ENCODE measurements around the gene SMYD1.

The SMYD1 gene

DNA sequence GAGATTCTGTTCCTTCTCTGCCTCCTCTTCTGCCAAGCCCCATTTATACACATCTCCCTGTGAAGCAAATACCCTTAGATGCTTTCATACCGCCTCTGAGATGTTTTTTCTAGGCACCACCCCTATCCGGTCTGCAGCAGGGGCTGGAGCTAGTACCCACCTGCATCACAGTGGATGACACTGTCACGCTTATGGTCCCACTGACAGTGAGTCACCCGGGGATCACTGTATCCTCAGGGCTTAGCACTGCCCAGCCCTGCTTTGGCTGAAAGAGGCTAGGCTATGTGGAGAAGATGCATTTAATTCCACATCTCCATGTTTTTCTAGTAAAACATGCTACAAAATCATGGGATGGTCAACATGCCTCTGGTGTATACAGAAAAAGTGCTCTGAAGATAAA is 50.3 kb downstream of the SMYD1 start:
- in situ Hi-C loops (cut with HindIII; ENCODE audit: low sequenced_read_pairs) = loop anchor here (5.0 kb wide), 1 partner anchor 44 kb away; no protein-coding TSS in a partner anchor

DNA sequence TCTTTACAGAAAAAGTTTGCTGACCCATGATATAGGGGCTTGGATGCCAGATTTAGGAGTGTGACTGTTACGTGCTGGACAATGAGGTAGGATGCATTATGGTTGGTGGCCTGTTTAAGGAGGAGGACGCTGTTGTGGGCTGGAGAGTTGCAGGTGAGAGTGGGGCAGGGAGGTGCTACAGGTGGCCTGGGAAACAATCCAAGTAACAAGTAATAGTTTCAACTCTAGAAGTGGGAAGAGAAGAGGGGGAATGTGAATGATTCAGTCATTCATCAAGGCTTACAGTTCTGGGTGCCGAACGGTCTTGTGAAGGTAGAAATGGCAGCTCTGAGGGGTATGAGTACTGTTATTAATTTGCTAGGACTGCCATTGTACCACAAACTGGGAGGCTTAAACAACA is 54.1 kb downstream of the SMYD1 start:
- in situ Hi-C loops (cut with HindIII; ENCODE audit: low sequenced_read_pairs) = no loop called here

DNA sequence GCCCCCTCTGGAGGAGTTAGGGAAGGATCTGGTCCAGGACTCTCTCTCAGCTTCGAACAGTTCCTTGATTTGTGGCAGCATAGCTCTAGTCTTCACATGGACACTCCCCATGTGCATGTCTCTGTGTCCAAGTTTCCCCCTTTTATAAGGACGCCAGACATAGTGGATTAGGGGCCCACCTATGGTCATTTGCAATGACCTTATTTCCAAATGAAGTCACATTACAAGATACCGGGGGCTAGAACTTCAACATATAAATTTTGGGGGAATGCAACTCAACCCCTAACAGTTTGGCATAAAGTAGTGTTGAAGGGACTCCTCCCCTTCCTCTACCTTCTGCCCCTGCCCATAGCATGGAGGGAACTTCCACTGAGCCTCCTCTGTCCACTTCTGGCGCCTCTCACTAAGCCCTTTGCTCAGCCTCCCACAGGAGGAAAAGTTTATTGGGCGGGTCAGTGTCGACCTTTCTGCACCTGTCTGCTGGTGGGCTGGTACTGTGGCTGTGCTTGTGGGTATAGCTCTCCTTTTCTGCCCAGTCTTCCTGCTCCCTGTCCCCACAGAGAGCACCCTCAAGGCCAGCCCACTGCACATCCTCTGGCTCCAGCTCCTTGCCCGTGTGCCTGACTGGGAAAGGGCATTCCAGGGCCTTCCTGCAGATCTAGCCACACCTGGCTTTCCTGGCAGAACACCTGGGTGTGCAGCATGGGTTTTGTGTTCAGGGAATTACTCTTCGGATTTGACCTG is 54.7 kb downstream of the SMYD1 start:
- in situ Hi-C loops (cut with HindIII; ENCODE audit: low sequenced_read_pairs) = no loop called here

DNA sequence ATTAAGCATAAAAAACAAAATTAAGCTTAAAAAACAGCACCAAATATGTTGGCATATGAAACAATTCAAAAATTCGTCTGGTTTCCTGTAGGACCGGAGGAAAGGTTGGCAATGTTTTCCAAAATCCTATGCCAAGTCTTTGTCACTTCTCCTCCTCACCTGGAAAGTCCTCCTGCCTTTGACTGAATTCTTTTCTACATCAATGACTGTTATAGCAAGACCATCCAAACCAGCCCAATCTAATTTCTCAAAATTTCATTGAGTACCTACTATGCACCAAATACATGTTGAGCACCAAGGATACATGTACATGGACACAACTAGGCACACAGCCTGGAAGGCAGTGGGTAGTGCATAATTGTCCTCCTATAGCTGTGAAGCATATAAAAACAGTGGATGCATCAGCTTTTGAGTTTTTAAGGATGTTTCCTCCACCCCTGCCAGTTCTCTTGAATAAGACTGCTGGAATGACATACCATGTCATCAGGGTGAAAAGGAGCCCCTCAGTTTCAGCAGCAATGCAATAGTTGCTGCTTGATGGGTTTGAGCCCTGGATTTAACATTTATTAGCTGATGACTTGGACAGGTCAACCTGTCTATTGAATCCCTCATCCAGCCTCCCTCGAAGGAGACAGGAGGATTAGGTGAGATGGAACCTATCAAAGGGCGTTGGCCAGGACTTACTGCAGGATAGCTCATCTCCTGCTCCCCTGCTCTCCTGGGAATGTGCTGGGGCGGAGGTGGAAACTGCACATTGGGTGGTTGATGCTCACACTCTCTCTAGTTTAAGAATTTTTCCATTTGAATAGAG is 55.7 kb downstream of the SMYD1 start:
- in situ Hi-C loops (cut with HindIII; ENCODE audit: low sequenced_read_pairs) = no loop called here

DNA sequence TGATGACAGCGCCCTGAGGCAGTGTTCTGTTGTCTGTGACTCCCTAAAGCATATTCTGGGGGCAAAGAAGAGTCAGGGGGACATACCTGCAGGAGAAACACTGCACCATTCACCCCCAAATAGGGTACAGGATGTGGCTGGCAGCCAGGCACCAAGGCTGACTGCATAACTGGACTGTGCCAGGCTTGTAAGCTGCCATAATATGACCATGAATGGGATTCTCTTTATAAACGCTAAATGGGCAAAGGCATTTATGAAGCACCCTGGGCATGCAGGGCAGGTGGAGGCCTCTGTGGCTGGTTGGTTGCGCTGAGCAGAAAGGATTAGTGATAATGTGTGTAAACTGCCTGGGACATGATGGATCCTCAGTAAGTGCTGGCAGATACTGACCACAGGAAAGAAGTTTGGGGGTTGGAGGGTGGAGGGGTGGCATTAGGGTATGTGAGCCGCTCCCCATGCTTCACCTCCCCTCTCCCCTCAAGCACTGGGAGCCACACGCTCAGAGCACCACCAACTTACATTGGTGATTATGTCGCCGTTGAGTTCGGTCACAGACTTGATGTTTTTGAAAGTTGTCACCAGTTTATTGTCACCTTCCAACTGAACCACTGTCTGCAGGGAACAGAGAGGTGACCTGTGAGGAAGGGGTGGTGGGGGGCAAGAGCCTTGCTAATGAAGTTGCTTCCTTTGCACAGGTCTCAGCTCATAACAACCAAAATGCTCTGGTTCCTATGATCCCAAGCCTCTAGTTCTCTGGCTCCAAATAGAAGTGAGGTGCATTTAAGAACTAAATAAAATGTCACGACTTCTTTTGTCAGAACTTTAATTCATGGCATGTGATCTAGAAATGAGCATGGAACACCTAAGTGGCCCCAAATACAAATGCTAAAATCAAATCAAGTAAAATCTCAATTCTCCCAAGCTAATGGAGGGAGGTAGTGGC is 56.6 kb downstream of the SMYD1 start:
- in situ Hi-C loops (cut with HindIII; ENCODE audit: low sequenced_read_pairs) = no loop called here

DNA sequence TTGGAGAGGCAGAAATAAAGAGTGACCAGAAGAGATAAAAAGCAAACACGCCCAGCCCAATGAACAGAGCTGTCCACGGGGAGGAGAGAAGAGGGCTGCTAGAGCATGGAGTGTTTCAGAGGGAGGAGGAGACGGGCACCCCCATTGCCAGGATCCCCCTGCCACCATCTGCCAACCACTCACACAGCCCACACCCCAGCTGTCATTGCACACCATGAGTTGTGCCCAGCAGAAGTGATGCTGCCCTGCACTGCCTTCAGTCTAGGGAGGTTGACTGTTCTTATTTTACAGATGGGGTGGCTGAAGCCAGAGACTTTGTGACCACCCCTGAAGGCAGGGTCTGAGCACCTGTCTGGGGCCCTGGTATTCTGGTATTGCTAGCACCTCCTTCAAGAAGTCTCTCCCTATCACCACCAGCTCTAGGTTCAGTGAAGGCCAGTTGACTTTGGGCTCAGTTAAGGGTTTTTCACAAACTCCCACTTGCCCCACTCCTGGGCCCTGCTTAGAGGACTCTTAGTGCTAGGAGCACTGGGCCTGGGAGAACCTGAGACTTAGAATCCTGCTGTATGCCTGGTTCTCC is 57.8 kb downstream of the SMYD1 start:
- in situ Hi-C loops (cut with HindIII; ENCODE audit: low sequenced_read_pairs) = no loop called here

DNA sequence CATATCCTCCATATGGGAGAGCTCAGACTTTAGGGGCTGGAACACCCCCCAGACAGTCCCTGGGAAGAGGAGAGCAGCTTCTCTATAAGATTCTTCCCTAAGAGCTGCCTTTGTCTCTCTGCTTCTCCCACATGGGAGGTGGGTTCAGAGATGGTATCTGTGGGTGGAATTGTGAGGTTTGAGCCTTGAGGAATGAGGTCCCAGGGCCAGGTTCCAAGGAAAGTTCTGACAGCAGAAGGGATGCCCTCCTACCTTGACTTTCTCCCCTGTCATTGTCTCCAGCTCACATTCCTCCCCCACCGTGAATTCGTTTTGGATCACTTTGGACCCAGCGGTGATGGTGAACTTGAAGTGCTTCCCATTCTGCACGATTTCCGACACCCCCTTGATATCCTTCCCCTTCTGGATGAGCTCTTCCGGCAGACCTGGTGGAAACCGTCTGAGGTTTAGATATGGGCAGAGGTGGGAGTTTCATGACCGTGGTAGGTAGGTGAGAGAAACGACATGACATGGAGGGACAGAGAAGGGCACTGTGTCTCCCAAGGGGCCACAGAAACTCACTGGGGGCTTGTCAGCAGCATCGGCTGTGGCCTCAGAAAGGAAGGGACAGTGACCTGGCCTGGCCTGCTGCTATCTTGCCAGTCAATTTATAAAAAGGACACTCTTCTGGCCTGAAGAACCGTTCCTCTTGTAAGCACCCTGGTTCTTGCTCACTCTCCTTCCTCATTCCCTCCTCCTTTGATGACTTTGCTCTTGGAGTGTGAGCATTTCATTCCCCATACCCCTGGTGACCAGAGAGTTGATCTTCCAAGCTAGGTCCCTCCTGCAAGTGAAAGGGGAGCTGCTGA is 58.5 kb downstream of the SMYD1 start:
- in situ Hi-C loops (cut with HindIII; ENCODE audit: low sequenced_read_pairs) = no loop called here

DNA sequence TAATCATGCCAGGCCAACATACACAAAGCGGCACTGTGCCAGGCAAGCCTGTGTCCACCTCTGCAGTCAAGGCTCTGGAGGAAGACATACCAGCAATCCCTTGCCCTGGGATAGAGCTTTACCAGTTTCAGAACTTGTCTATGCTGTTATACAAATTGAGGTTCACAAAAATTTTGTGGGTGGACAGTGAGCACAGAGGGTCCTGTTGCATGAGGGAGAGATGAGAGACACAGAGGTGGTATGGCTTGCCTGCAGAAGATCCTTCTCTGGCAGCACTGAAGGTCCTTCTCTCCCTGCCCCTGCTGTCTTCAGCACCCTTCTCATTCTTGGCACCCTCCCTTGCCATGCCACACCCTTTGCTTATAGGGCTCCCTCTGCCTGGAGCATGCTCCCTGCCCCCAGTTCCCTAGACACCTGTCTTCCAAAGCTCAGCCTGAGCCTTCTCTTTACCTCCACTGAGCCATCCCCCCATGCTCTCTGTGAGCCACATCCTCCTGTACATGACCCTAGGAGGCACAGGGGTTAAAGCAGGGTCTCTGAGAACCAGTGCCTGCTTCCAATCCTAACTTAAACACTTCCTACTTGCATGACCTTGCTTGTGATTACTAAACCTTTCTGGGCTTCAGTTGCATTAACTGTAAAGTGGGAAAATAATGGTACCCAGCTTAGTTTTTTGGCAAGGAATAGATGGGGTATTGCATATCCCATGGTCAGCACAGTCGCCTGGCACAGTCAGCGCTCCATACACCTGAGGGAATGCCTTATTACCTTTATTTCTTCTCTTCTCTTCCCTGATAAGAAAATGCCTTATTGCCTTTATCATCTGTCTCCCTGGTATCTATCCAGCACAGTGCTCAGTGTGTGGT is 59.4 kb downstream of the SMYD1 start:
- in situ Hi-C loops (cut with HindIII; ENCODE audit: low sequenced_read_pairs) = no loop called here

DNA sequence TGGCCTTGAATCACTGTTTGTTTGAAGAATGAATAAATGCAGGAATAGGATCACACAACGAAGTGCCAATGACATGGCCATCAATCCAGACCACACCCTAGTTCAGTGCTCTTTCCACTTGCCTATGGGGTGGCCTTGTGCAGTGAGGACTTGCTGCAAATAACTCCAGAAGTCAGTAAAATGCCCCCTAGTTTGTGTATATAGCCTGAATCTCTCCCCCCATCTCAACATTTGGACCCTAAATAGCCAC is 59.9 kb downstream of the SMYD1 start:
- in situ Hi-C loops (cut with HindIII; ENCODE audit: low sequenced_read_pairs) = no loop called here

DNA sequence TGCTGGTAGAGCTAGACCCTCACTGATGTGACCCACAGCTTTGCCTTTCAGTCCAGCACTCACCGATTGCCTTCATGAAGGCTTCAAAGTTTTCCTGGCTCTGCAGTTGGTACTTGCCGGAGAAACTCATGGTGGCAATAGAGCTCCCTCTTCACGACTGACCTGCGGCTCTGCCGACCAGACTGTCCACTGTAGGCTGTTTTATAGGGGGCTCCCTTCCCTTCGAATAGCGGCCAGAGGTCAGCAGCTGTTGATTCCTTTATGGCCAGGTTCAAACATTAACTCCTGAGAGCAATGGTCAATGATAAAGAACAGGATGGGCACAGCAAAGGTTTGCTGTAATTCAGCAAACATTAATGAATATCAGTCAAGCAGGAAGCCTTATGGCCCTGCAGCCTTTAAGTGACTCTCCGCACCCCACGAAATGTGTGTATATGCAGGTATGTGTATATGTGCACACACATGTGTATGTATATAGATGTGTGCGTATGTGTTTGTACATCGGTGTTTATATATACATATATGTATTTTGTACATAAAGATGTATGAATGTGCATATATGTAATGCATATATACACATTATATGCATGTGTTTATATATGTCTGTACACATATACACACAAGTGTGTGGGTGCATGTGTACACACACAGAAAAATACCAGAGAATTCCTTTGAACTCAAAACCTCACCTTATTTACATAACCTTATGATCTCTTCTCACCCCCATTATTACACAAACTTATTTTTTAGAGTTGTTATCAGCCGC is 60.4 kb downstream of the SMYD1 start, which contains the start of gene FABP1:
FABP1 (minus strand) TSS at position 175 of the 766 bp plus-strand sequence; CDS start at position 130, 45 bp downstream.
- in situ Hi-C loops (cut with HindIII; ENCODE audit: low sequenced_read_pairs) = no loop called here

DNA sequence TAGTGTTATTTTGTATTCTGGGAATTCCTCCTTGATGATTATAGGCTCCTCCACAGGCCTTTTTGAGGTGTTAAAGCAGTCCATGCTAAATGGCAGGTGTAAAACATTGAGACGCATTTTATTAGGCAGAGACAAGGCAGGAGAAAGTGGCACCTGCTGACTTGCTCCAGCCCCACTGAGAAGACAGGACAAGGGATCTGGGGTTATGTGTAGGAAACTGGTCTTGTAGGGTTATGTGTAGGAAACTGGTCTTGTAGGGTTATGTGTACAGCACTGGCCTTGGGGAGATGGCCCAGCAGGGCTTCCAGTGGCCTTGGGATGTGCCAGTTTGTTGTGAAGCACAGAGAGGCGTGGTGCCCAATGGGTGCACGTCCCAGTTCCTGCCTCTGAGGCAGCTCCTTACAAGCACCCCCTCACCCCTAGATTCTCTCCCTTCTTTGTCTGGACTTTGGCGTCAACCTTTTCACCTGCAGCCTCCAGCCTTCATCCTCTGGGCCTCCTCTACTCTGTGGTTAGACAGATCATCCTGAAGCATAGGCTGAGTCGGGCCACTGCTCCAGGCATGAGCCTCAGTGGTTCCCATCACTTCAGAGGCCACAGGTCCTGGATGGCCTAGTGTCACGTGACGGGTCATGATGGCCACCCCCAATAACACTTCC is 61.2 kb downstream of the SMYD1 start:
- in situ Hi-C loops (cut with HindIII; ENCODE audit: low sequenced_read_pairs) = no loop called here

DNA sequence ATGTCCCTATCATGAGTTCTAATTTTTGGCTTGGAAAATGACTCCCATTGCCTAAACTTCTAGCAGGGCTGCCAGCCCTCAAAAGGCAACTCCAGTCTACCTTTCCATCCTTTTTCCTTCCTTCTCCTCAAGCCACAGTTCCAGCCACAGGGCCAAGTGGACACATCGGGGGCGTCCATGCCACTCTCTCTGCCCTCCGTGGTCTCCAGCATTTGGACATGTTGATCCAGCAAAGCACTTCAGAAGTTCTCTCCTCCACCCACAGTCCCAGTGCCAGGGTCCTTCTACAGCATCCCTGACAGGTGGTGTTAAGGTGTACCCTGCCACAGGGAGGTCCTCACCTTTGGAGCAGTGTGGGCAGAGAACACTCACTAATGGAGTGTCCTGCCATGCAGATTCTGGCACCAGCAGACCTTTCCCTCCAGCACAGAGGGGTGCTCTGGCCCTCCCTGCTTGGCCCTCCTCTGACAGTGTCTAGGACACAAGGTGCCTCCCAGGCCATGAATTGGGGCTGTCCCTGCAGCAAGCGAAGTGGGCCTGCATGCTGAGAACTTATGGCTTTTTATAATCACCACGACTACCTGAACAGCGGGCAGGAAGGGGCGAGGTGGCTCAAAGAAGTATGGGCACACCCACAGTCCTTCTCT is 61.8 kb downstream of the SMYD1 start:
- in situ Hi-C loops (cut with HindIII; ENCODE audit: low sequenced_read_pairs) = no loop called here

DNA sequence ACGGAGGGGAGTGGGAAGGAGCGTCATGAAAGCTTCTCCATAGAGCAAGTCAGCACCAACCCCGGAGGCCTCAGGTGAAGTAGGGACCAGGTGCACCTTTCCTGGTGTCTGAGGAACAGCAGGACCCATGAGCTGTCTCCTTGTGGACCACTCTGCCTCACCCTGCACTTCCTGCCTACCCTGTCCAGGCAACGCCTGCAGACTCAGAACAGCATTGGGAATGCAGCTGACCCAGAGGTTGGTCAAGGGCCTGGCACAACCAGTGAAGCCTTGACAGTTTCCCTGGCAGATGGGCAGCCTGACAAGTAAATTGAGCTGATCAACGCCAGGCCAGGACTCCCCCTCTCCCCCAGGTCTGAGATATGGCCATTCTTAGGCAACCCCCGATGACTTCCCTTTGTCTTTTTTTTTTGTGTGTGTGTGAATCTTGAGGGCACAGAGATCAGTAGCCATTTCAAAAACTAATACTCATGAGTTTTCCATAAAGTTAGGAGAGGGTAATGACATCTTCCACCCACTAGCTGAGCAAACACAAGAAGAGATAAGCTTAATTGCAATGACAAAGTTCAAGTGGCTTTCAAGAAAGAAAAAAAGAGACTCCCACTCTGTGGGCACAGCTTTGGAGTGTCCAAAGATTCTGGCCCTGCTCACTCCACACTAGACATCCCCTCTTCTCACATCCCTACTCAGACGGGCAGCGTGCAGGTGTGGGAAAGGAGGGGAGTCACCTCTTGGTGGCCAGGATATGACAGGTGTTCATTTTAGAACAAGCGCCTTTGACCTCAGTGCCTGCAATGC is 63.8 kb downstream of the SMYD1 start:
- in situ Hi-C loops (cut with HindIII; ENCODE audit: low sequenced_read_pairs) = no loop called here

DNA sequence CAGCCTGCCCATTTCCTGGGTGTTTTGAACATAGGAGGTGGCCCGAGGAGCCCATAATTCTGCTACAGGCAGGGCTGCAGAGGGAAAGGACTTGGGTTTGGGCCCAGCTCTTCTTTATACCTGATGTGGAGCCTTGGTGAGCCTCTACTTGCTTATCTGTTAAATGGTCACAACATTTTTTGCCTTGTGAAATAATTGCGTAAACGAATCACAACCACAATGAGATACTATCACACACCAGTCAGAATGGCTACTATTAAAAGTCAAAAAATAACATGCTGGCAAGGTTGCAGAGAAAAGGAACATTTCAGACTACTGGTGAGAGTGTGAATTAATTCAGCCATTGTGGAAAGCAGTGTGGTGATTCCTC is 64.4 kb downstream of the SMYD1 start:
- in situ Hi-C loops (cut with HindIII; ENCODE audit: low sequenced_read_pairs) = no loop called here

DNA sequence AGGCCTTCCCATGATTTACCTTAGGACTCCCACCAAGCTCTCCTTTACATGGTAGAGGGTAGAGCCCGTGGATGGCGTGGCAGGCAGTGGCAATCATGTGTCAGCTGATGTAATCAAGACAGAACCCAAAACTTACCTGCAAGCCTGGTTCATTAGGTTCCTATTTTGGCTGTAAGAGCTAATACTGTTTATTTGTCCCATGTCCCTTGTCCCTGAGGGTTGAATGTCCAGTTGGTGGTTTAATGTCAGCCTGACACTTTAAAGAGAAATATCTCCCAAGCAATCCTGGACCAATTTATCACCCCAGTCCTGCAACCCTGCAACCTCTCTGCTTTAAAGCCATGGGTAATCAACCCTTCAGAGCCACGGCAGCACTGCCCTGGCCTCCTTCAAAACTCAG is 66.2 kb downstream of the SMYD1 start:
- in situ Hi-C loops (cut with HindIII; ENCODE audit: low sequenced_read_pairs) = no loop called here

DNA sequence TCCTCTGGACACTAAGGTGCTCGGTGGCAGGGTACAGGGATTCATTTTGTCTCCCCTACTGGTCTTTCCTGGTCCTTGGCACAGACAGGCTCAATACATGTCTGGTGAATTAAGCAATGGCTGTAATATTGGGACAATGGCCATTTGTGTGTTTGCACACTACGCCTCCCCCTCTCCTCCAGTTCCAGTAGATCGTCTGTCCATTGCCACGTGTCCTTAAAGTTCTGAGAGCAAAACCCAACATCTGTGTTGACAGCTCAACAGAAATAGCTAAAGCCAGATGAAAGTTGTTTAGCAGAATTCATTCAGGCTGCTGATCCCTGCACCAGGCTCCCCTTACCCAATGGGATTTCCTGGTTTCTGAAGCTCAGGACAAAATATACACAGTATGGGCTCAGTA is 69.2 kb downstream of the SMYD1 start:
- in situ Hi-C loops (cut with HindIII; ENCODE audit: low sequenced_read_pairs) = no loop called here

DNA sequence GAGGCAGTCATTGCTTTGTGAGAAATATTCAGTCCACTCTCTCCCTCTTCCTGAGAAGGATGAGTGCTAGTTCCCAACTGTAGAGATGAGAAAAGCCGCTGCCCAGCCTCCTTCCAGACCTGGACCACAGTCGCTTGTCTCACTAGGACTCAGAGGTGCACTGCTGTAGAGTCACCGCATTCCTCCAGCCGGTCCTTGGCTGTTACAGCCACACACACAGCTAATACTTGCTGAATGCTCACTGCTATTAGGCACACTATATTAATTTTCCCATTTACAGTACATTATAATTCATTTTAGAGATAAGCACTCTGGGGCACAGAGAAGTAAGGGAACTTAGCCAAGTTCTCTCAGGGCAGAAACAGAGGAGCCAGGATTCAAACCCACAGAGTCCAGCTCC is 70.2 kb downstream of the SMYD1 start:
- in situ Hi-C loops (cut with HindIII; ENCODE audit: low sequenced_read_pairs) = no loop called here

Data from endothelial cell of hepatic sinusoid (primary cell).